GM23248 (cell line): ENCODE results near the gene UGP2.

Experiments used
- EZH2 ChIP-seq: fragments of 200-600 bp; sonication (generic); IDR thresholded peaks from 2 replicates; pipeline ENCODE4 v1.6.1; 2018; ENCODE audit warnings: antibody characterized with exemption, mild to moderate bottlenecking; ENCODE audit not compliant: insufficient read depth, poor library complexity, severe bottlenecking
- EZH2phosphoT487 ChIP-seq: fragments of 200-600 bp; sonication (generic); IDR thresholded peaks from 2 replicates; pipeline ENCODE4 v1.6.1; 2018; ENCODE audit warnings: antibody characterized with exemption, moderate library complexity, mild to moderate bottlenecking, low read depth; ENCODE audit not compliant: insufficient read depth

- TF ChIP-seq EZH2phosphoT487 (no peak), EZH2 (no peak)
Observed at GRCh38 chr2:63886445-63886844, 44.7 kb downstream of the UGP2 start.
